EH (cell line): ENCODE measurements around the gene FEM1C.

Source experiments
- DNase-seq: peaks from one replicate; pipeline ENCODE4 v3.0.0-alpha.2; 2015; ENCODE audit warnings: low read depth

The FEM1C gene

DNA sequence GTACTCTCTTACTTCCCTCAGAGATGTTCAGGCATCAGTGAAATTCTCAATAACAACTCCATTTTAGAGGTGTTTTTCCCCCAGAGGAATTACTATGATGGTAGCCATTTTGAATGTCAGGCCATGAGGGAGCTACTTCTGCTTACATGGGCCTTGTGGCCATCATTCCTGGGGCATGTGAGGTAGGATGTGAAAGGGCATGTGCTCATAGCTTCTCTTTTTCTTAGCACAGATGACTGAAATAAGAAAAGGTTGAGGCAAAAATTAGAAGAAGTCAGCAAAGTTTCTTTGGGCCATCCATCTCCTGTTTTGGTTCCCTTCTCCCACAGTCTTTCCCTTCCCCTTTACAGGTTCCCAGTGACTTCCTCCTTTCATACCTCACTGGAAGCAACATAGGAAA is 68.8 kb downstream of the FEM1C start:
- DNase-seq = no peak

GRCh38 chr5:115472271-115473025 is 72.1 kb downstream of the FEM1C start:
- no peak for DNase-seq

- DNase-seq = peak; percentile 23
Observed at GRCh38 chr5:115471345-115472063, 73.1 kb downstream of the FEM1C start.

- DNase-seq = no peak
Observed at GRCh38 chr5:115470921-115471320, 73.7 kb downstream of the FEM1C start.
